Activated T-helper 1 cell treated with anti-CD3 and anti-CD28 coated beads, Interleukin-12 subunit alpha, Interleukin-12 subunit beta, Interleukin-2, Interleukin-4 antibody, amounts not matched to agents 30 ng/mL and 10 ng/mL and 1 ng/mL, durations not matched to agents 14 hours and 24 hours and 36 hours (primary cell): ENCODE results near the gene FAM89B. TPM values are rescaled to one million over a fixed set of nuclear protein-coding genes. Genes with fewer than 3 reads are reported as not detected.
"Not testable (repeated sequence)": the region's sequence is repeated elsewhere in the genome, so short reads cannot be mapped to it uniquely, and the experiment has no call there.

Source experiments
- DNase-seq: peaks from one replicate; pipeline ENCODE4 v3.0.0; 2021; ENCODE audit warnings: low spot score
- H3K27ac Mint-ChIP-seq: one replicate; pipeline ENCODE4 v1.8.0; 2021; ENCODE audit warnings: mild to moderate bottlenecking, mixed read lengths
- H3K27me3 Mint-ChIP-seq: one replicate; pipeline ENCODE4 v1.8.0; 2022; ENCODE audit warnings: mild to moderate bottlenecking, moderate library complexity, mixed read lengths; ENCODE audit not compliant: insufficient read depth
- H3K36me3 Mint-ChIP-seq: one replicate; pipeline ENCODE4 v1.8.0; 2021; ENCODE audit warnings: low read depth, mixed read lengths
- H3K4me1 Mint-ChIP-seq: one replicate; pipeline ENCODE4 v1.8.0; 2021; ENCODE audit warnings: low read depth, mixed read lengths
- H3K4me3 Mint-ChIP-seq: one replicate; pipeline ENCODE4 v1.8.0; 2021; ENCODE audit warnings: mild to moderate bottlenecking, moderate library complexity, mixed read lengths
- H3K9me3 Mint-ChIP-seq: one replicate; pipeline ENCODE4 v1.8.0; 2021; ENCODE audit warnings: mixed read lengths
- intact Hi-C: fragments of 100-400 bp; cut with micrococcal nuclease; formaldehyde crosslinking; loops from one replicate; pipeline ENCODE4 v1.15.1; 2024
- total RNA-seq: library from RNA; stranded (reverse); gene quantifications from 2 replicates; pipeline ENCODE4 v1.2.3, GENCODE V29; 2022

FAM89B gene
- total RNA-seq, 1 donor from 2014 or later, result 50.6 TPM

GRCh38 chr11:65564879-65565559 is 7.3 kb upstream of the FAM89B start:
- H3K36me3 Mint-ChIP-seq, result peaks cover 13% of the 10 kb centered on the region
- peak overlapping the region; percentile 56 for H3K4me3 Mint-ChIP-seq
- peaks cover 54% of the 10 kb centered on the region for H3K4me1 Mint-ChIP-seq
- H3K27ac Mint-ChIP-seq, result peak overlapping the region; percentile 89
- H3K9me3 Mint-ChIP-seq, DNase-seq, intact Hi-C loops, H3K27me3 Mint-ChIP-seq: not testable (repeated sequence)

GRCh38 chr11:65565624-65566453 is 6.5 kb upstream of the FAM89B start:
- Mint-ChIP-seq H3K4me3 (peak overlapping the region; percentile 56), H3K36me3 (peaks cover 16% of the 10 kb centered on the region), H3K4me1 (peaks cover 46% of the 10 kb centered on the region), H3K27ac (peak overlapping the region; percentile 89), H3K9me3 (no peaks in the 10 kb centered on the region), H3K27me3 (no peaks in the 10 kb centered on the region)
- intact Hi-C loops, result no loop called here
- no peak for DNase-seq

GRCh38 chr11:65569164-65569972 is 3.0 kb upstream of the FAM89B start:
- Mint-ChIP-seq H3K36me3 (peaks cover 30% of the 10 kb centered on the region), H3K9me3 (no peaks in the 10 kb centered on the region), H3K27me3 (no peaks in the 10 kb centered on the region), H3K4me3 (peak overlapping the region; percentile 99), H3K4me1 (peaks cover 64% of the 10 kb centered on the region), H3K27ac (peak overlapping the region; percentile 98)
- DNase-seq, result no peak
- intact Hi-C loops, result loop anchor here (1.0 kb wide), 1 partner anchor 10 kb away; no protein-coding TSS in a partner anchor

- Mint-ChIP-seq H3K9me3 (no peaks in the 10 kb centered on the region), H3K4me3 (peak within 1 kb of the TSS; percentile 99), H3K27me3 (no peaks in the 10 kb centered on the region), H3K4me1 (peaks cover 64% of the 10 kb centered on the region), H3K27ac (peak within 1 kb of the TSS; percentile 98), H3K36me3 (peaks cover 30% of the 10 kb centered on the region)
- intact Hi-C loops, result loop anchor here (1.0 to 5.0 kb wide), 16 partner anchors 11 to 693 kb away; partner anchors contain the start of genes ATG2A, CFL1, EHD1 and FRMD8
- DNase-seq, result peak; percentile 99
These were observed 2.1 kb upstream of the FAM89B start, which contains the start of gene ZNRD2 for GRCh38 chr11:65569973-65570918. Gene ZNRD2, plus strand, starts transcription at chr11:65570477. Its CDS starts 15 bp downstream, at chr11:65570492.

- Mint-ChIP-seq H3K27me3 (no peaks in the 10 kb centered on the region), H3K4me3 (peak overlapping the region; percentile 99), H3K36me3 (peaks cover 30% of the 10 kb centered on the region), H3K27ac (peak overlapping the region; percentile 97), H3K9me3 (no peaks in the 10 kb centered on the region), H3K4me1 (peaks cover 57% of the 10 kb centered on the region)
- DNase-seq, result no peak
- intact Hi-C loops, result loop anchor here (2.0 to 5.0 kb wide), 6 partner anchors 75 to 694 kb away; partner anchors contain the start of genes ATG2A, EHD1, KAT5 and SAC3D1
These were observed 918 bp upstream of the FAM89B start for GRCh38 chr11:65571420-65571819.

- no peaks in the 10 kb centered on the region for H3K27me3 Mint-ChIP-seq
- intact Hi-C loops, result loop anchor here (2.0 to 5.0 kb wide), 6 partner anchors 75 to 695 kb away; partner anchors contain the start of genes ATG2A, EHD1, KAT5 and SAC3D1
- peak overlapping the region; percentile 99 for H3K4me3 Mint-ChIP-seq
- no peaks in the 10 kb centered on the region for H3K9me3 Mint-ChIP-seq
- peak overlapping the region; percentile 97 for H3K27ac Mint-ChIP-seq
- H3K4me1 Mint-ChIP-seq, result peaks cover 52% of the 10 kb centered on the region
- peaks cover 27% of the 10 kb centered on the region for H3K36me3 Mint-ChIP-seq
- DNase-seq, result no peak
These were observed 398 bp upstream of the FAM89B start for GRCh38 chr11:65571940-65572339.

- H3K9me3 Mint-ChIP-seq, result no peaks in the 10 kb centered on the region
- peak overlapping the region; percentile 89 for H3K27ac Mint-ChIP-seq
- H3K27me3 Mint-ChIP-seq, result no peaks in the 10 kb centered on the region
- H3K4me3 Mint-ChIP-seq, result peak overlapping the region; percentile 89
- intact Hi-C loops, result loop anchor here (1.0 to 5.0 kb wide), 6 partner anchors 33 to 696 kb away; partner anchors contain the start of genes ATG2A, BANF1, EHD1 and EIF1AD
- no peak for DNase-seq
- peaks cover 27% of the 10 kb centered on the region for H3K36me3 Mint-ChIP-seq
- H3K4me1 Mint-ChIP-seq, result peaks cover 54% of the 10 kb centered on the region
These were observed 1.2 kb downstream of the FAM89B start for GRCh38 chr11:65573391-65574079.

GRCh38 chr11:65574109-65574810 is 1.9 kb downstream of the FAM89B start:
- Mint-ChIP-seq H3K9me3 (no peaks in the 10 kb centered on the region), H3K27me3 (no peaks in the 10 kb centered on the region), H3K4me1 (peaks cover 50% of the 10 kb centered on the region), H3K27ac (peak overlapping the region; percentile 89), H3K4me3 (peak overlapping the region; percentile 89), H3K36me3 (peaks cover 26% of the 10 kb centered on the region)
- intact Hi-C loops, result loop anchor here (1.0 to 5.0 kb wide), 6 partner anchors 34 to 697 kb away; partner anchors contain the start of genes ATG2A, BANF1, EHD1 and EIF1AD
- peak; percentile 92 for DNase-seq

- peaks cover 48% of the 10 kb centered on the region for H3K4me1 Mint-ChIP-seq
- DNase-seq, result no peak
- H3K9me3 Mint-ChIP-seq, result no peaks in the 10 kb centered on the region
These were observed 2.7 kb downstream of the FAM89B start for GRCh38 chr11:65574811-65575567.

More at GRCh38 chr11:65574811-65575567, 2.7 kb downstream of the FAM89B start:
- H3K36me3 Mint-ChIP-seq, result peaks cover 27% of the 10 kb centered on the region
- H3K4me3 Mint-ChIP-seq, result peak overlapping the region; percentile 83
- intact Hi-C loops, result loop anchor here (1.0 to 5.0 kb wide), 11 partner anchors 13 to 698 kb away; partner anchors contain the start of genes ATG2A, BANF1, EHD1 and EIF1AD
- H3K27ac Mint-ChIP-seq, result peak overlapping the region; percentile 88
- no peaks in the 10 kb centered on the region for H3K27me3 Mint-ChIP-seq
